Measurements from ENCODE around the gene CHRM2.

Gene CHRM2

DNA sequence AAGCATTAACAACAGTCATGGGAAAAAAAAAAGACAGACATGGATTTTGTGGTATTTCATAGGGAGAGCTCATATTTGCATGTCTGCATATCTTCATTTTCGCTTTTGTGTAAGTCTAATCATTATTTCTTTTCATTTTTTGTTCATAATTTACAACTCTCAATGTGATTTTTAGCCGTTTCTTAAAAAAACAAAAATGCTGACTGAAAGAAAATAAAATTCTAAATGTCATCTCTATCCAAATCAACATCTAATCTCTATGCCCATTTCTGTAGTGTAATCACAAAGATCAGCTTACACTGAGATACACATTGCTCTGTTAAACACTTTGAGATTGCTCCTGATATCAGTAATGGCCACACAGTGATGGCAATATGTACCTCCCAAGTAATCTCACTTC is 29.2 kb downstream of the CHRM2 start:
- DNase-seq = no peak

DNA sequence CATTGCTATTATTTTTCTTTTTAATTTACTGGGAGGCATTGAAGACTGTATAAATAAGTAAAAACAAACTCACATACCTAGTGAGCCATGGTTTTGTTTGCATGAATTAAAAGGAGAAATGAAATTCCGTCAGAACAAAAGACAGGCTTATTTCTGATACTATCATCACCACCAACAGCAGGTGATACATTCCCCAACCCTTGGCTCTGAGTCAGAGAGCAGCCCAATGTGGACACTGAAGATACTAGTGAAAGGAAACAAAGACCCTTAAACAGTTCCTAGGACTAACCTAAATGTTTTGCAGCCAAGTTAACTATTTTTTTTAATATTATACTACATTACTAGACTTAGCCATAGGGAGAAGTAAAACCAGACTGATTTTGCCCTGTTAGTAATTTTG is 31.6 kb downstream of the CHRM2 start:
- no peak for DNase-seq

DNA sequence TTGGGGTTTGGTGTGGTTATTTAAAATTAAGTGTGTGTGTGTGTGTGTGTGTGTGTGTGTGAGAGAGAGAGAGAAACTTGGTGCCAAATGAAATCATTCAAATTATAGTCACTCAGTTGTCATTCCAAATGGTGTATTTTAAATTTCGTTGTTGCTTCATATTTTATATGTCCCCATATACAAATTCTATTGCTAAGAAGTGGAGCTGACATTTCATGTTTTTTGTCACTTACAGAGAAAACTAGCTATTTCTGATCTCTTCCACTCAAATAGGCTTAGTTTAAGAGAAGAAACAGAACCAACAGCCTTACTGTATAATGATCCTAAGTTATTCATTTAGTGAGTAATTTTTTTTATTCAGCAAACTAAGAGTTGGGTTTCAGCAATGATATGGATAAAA is 42.3 kb downstream of the CHRM2 start:
- no peak for DNase-seq

DNA sequence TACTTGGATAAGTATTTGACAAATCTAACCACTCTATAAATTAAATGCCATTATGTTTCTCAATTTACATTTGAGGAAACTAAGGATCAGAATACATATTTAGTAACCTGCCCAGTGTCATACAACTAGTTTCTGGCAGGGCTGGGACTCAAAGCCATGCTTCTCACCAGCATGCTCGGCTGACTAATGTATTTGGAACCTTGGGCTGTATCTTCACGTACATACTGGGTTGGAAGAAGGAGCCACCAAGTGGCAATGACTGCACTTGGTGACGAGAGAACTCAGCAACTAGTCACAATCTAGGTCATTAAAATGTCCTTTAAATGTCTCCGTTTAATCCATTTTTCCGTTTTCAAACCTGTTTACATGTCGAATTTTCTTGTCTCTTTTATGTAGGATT is 42.9 kb downstream of the CHRM2 start:
- no peak for DNase-seq

DNA sequence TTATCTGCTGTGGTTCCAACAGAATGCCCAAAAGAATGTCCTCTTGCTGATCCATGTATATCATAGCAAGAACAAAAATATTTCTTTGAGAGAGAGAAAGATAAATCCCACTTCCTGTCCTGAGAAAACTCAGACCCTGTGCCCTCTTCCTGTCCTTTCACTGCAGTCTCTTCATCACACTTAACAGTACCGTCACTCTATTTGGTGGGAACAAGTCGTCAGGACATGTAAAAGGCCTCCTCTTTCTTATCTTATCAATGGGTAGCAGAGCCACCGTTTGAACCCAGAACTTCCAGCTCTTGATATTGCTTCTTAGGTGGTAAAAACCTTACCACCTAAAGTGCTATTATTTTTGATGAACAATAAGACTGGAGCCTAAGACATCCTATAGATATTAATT is 43.9 kb downstream of the CHRM2 start:
- no peak for DNase-seq

DNA sequence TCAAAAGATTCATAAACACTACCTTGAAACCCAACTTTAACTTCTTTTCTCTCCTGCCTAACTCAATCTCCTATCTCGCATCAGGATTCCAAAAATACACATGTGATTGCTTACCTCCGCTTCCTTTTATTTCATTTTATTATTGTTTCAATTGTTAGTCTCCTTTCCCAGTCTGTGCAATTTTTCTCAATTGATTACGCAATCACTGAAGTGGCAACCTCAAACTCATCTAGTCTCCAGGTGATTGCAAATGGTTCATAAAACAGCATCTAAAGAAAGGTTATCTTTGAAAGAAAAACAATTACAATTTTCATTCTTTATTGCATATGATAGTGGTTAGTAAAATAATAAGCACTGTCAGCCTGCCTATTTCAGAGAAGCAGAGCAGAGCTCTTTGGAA is 45.6 kb downstream of the CHRM2 start:
- no peak for DNase-seq

DNA sequence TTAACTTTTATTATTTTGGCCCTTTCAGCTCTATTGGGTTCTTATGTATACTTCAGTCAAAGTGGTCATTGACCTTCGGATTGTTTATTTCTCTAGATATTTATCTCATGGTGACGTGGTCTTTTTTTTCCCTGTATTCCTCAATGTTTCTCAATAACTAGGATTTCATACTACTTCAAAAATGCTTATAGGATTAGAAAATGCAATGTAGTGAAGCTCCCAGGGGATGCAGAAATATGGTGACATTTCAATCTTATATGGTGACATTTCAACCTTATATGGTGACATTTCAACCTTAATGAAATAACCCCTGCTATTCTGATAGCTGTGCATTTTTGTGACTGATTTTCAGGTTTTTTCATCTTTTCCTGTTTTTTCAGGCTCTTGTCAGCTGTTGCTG is 51.4 kb downstream of the CHRM2 start:
- no peak for DNase-seq

DNA sequence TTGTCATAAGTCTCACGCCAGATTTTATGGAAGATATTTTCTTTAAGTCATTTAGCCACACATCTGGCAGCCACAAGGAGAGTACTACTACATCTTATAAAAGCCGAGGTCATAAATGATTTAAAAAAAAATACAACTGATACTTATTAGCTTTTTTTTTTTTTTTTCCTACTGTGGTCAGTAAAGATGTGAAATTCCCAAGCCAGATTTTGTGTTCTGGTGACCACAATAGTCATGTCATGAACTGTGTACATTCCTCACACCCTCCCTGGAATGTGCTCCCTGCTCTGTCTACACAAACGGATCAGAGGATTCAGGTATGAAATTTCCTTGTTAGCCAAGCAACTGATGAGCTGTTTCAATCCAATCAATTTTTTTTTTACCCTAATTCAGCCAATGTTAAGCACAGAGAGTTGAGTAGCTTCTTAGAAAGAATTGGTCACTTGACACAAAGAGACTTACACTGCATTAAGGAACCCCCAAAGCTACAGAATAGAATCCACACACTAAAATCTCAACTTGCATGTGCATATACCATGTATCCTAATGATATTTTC is 54.7 kb downstream of the CHRM2 start:
- DNase-seq = peak; percentile 82

DNA sequence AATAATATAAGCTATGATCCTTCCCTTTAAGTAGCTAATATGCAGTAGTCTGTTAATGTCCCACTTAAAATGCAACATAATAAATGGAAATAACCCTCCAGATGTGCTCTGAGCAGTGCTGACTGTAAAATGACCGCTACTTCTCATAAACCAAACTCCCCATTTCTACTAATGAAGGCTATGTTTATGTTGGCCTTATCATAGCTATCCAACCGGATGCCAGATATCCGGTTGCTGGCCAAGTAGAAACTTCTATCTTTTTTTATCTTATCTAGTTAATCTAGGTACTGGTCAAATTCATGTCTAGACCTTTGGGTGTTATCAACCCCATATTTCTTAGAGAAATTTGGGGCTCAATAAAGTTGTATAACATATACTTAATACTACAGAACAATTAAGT is 56.6 kb downstream of the CHRM2 start:
- no peak for DNase-seq

DNA sequence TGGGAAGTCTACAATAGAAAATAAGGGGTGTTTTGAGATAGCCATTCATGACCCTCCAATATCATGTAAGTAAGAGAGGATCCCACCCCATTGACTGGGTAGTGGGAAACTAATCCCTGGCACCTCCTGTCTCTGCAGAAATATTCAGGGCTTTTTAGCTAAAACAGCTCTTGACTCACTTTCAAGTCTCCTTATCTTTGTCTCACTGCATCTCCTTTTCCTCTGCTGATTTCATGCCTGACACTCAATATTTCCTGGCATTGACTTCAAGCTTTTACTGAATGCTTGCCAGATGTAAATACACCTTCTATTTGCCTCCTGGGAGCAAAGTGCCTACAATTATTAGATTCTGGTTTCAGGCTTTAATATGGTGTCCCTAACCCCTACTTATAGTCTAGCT is 57.1 kb downstream of the CHRM2 start:
- no peak for DNase-seq

DNA sequence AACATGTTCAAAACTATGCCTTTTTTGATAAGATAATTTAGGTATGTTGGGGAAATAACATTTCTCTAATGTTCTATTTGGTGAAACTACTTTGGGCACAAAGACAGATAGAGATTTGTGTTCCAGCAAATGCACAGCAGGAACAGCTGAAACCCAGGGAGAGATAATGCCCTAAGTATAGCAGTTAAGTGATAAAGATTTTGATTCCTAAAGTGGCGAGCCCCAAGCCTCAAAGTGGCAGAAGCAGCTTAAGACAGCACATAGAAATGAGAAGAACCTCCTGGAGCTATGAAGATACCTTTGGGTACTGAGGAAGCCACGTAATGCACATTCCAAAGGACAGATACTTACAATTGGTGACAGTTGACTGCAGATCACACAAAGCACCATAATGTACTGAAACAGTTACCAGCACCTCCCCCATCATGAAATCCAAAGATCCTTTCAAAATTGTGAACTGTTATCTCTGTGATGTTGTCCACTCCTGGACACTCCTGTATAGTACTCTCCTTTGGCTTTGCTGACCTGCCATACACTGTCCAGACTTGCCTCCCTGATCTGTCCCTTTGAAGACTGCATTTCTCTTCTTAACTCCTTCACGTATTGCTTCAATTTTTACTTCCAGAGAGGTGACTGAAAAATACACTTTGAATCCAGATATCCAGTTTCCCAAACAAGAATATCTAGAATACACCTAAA is 62.9 kb downstream of the CHRM2 start:
- no peak for DNase-seq

DNA sequence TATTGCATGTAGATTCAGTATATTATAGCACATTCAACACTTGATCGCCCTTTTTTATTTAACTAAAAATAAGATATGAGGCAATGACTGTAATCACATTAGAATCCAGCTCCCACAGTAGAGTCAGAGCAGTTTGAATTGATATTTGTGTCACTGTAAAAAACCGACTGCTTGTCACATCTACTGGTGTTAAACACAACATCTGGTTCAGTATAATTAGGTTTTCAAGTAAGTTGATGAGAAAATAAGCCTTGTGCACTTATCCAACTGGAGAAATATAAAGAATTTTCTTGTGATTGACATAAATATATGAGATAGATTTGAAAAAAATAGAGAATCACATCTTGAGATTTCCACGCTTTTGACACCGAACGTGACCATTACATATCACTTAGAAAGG is 69.0 kb downstream of the CHRM2 start:
- no peak for DNase-seq

DNA sequence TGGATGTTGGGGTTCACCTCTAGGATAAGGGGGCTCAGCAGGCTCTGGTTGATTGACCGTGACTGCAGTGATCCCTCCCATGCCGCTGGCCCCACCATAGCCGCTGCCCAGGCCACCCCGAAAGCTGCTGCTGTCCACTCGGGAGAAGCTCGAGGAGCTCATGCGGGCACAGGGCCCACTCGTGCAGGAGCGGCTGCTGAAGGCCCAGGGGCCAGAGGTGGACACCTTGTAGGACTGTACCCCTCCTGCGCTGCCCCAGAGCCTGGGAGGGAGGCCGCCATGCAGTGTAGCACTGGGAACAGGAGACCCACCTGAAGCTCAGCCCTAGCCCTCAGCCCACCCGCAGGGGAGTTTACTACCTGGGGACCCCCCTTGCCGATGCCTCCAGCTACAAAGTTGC is 70.0 kb downstream of the CHRM2 start:
- no peak for DNase-seq

DNA sequence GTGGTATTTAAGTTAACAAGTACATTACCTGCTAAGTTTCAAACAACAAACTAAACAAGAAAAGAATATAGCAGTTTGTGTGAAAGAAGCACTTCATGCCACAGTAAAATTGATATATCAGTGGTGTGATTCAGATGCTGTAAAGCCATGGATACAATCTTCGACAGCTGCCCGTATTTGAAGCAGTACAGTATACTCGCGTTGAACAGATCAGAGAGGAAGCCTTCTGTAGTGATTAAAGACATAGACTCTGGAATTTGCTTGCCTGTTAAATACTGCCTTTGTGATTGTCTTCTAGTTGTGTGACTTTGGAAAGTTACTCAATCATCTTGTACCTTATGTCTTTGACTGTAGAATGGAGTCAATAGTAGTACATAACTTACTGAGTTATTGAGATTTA is 71.7 kb downstream of the CHRM2 start:
- DNase-seq = no peak

DNA sequence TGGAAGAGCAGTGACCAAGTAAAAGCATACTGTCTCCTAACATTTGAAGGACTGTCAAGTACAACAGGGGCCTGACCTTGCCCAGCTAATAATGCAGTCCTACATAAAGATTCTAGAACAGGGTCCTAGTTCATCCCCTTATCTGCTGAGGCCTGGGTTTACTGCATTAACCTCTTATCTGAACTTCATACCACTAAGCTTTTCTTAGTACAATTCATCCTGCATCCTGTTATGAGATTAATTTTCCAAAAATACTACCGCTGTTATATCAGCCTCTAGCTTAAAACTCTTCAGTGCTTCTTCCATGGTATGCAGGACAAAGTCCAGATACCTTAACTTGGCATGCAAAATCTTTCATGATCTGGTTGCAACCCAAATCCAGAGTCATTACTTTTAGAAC is 72.5 kb downstream of the CHRM2 start:
- DNase-seq = no peak

DNA sequence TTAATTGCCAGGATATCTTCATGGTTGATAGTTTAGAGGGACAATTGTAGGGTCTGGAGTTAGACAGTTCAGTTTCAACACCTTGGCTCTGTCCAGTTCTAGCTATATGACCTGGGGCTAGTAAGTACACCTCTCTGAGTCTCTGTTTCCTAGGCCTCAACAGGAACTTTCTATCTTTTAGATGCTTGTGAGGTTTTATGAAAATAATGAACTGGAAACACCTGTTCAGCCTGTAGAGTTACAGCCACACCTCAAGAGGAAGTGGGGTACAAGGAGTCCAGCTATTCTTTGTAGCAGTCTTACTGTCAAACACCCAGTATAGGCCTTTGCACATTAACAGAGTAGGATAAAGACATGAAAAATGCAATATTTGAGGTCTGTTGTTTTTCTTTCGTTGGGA is 73.4 kb downstream of the CHRM2 start:
- no peak for DNase-seq

DNA sequence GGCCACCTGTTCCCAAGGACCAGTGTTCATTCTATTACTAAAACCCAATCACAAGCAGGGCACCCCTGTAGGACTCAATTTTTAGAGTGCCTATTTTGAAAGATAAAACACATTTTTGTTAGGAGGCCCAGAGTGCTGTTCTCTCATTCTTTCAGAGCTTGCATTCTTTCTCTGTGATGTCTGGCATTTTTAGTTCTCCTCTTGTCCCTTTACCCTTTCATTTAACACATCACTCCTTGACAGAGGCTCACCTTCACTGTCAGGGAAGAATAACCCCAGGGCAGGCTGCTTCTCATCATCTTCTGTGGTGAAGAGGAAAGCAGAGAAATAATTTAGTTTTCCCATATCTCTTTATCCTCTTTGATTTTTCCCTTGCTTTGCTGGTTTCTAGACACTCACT is 73.9 kb downstream of the CHRM2 start:
- no peak for DNase-seq

DNA sequence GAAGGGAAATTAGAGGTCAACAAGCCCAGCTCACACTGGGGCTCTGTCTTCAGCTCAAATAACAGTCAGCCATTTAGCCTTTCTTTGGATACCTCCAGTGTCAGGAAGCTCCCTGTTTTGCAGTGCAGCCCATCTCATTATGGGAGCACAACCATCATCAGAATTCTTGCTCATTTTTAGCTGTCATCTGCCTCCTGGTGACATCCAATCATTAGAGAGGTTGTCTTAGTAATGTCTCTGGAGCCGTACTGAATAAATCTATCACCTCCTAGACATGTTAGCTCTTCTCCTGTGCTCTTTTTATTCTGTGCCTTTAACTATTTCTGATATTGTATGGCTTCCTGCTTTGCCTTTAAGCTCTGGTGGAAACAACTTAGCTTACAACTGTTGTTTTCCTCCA is 74.5 kb downstream of the CHRM2 start:
- DNase-seq = no peak

DNA sequence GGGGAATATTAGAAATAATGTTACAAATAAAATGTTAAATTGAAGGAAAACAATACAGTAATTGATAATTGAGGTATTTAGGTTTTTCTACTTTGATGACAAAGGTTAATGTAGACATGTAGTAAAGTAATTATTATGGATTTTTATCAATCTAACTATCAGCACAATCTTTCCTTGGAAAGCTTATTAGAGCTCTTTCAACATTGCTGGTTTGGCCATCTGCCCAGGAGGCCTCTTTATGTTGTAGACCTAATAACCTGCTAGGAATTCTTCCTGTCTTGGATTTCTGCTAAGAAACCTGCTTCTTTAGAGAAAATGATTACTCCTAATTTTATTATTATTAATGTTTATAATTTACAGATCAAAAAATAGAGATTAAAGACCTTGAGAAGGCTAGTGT is 78.9 kb downstream of the CHRM2 start:
- DNase-seq = peak; percentile 63

DNA sequence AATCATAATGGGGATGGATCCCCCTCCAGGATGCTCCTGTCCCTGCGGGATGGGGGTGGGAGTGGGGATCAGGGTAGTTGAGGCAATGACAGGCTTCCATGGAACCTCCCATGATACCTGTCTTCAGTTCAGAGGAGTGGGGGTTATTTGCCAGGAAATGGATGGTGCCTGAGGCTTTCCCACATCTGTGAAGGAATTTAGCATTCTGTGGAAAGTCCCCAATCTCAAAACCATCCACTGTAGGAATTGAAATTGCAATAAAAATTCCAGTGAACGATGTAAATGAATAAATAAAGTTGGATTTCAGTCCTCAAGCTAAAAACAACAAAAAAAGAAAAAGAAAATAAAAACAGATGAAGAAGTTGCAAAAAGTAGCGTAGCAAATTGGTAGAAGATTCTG is 81.9 kb downstream of the CHRM2 start:
- no peak for DNase-seq

DNA sequence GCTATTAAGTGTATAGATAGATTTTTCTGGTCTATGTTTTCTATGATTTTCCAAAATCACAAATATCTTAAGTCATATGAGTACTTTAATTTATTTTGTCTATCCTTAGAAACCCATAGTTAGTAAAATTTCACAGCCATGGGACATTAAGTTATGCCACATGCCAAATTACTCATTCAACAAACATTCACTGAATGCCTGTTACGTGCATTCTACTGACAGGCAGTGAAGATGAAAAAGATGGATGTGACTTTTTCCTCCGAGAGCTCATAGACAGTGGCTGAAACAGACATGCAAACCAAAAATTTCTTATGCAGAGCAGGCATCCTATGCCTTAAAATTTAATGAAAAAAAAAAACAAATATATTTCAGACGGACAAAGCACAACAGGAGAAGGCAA is 84.9 kb downstream of the CHRM2 start:
- peak; percentile 90 for DNase-seq

DNA sequence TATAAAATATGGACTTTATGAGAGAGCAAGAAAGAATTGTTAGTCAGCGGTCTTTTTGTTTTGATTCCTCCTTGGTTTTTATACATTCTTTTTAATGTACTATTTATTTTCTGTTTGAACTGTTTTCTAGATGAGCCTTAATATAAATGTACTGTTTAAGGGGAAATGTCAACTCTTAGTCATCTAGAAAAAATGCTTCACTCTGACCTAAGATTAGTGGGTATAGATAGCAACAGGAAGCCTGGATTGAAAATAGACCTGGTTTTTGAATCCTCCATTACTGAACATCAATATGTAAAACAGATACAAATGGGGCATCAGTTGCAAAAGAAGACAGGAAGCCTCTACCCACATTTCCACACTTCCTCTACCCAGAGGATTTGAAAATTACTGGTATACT is 87.8 kb downstream of the CHRM2 start:
- DNase-seq = peak; percentile 79

DNA sequence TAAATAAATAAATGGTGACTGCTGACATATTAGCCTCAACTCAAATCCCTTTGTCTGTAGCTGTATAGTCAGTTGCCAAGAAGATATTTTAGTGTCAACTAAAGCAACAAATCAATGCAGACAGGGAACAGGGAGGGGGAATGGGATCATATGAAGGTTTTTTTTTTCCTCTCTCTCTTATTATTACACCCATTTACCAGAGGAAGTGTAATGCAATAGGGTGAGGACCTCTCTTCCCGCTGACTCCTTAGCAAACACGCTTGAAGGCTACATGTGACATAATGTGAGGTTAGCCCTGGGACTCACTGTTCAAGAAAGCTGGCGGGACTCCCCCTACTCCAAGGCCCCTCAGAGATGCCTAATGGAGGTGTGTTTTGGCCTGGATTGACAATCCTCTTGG is 88.2 kb downstream of the CHRM2 start:
- DNase-seq = no peak

DNA sequence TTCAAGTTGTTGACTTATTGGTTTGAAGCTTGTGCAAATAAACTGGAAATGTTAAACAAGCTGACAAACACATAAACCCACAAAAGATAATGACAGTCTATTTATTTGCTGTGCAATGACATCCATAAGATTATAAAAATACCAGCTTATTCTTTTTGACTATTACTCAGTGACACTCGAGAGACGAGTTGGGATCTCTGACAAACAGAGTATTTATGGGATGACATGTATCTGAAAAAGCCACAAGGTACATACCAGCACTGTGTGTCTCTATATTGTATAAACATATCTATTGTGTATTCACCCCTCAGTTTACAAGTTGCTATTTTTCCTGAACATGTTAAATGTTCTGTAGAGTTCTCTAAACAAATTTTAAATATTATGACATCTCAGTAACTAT is 88.9 kb downstream of the CHRM2 start:
- peak; percentile 27 for DNase-seq

DNA sequence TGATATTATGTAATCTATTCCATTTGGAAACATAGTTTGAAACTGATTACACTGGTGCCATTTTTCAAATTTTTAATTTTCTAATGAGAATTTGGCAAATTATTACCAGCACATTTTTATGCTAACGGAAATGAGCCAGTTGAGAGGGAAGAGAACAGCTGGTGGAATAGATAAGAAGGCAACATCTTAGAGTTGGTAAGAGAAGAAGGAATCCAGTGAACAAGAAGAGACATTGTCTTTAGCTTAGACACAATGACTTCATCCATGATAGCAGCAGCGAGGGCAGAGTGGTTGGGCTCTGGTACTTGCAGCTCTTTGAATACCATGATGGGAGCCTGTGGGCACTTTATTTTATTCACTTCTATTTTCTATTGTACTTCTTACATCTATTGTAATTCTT is 89.6 kb downstream of the CHRM2 start:
- no peak for DNase-seq
